IMR-90 (cell line): ENCODE measurements around the gene ILF3.

Source experiments
- BHLHE40 ChIP-seq: fragments of 150-350 bp; IDR thresholded peaks from 2 replicates; pipeline ENCODE4 v1.6.1; 2016; ENCODE audit warnings: mild to moderate bottlenecking, low read depth, low read length
- CHD1 ChIP-seq: IDR thresholded peaks from 2 replicates; pipeline ENCODE4 v1.6.1; 2012; ENCODE audit warnings: low read depth, low read length, improper control_type of control experiment
- POLR2A ChIP-seq: IDR thresholded peaks from 2 replicates; pipeline ENCODE4 v1.6.1; 2012; ENCODE audit warnings: mild to moderate bottlenecking, low read depth, low read length
- RFX5 ChIP-seq: IDR thresholded peaks from 2 replicates; pipeline ENCODE4 v1.8.0; 2012; ENCODE audit warnings: low read depth, mild to moderate bottlenecking, low read length, moderate library complexity
- SMC3 ChIP-seq: fragments of 150-350 bp; IDR thresholded peaks from 2 replicates; pipeline ENCODE4 v1.6.1; 2016; ENCODE audit warnings: low read depth, mild to moderate bottlenecking, antibody characterized with exemption, low read length, moderate library complexity
- TF ChIP-seq, protein P1 (sequence below): conservative IDR thresholded peaks from 2 replicates; pipeline ENCODE4 v1.5.1; 2012; ENCODE audit warnings: mild to moderate bottlenecking, low read depth, low read length, improper control_type of control experiment
- TF ChIP-seq, protein P2 (sequence below): fragments of 150-350 bp; IDR thresholded peaks from 2 replicates; pipeline ENCODE4 v1.6.1; 2016; ENCODE audit warnings: low read depth, mild to moderate bottlenecking, low read length, moderate library complexity, borderline replicate concordance

DNA sequence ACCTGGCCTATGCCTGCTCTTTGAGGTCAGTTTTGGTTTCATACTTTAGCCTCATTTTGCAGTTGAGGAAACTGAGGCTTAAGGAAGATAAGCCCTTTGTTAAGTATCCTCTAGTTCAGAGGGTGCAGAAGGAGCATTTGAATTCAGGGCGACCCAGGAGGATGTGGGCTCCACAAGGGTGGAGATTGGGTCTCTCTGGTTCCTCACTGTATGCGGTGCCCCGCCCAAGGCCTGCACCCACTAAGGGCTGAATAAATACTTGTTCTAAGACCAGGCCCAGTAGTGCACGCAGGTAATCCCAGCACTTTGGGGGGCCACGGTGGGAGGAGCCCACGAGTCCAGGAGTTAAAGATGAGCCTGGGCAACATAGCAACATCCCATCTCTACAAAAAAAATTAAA is 29.6 kb upstream of the ILF3 start:
- TF ChIP-seq, protein P1, sequence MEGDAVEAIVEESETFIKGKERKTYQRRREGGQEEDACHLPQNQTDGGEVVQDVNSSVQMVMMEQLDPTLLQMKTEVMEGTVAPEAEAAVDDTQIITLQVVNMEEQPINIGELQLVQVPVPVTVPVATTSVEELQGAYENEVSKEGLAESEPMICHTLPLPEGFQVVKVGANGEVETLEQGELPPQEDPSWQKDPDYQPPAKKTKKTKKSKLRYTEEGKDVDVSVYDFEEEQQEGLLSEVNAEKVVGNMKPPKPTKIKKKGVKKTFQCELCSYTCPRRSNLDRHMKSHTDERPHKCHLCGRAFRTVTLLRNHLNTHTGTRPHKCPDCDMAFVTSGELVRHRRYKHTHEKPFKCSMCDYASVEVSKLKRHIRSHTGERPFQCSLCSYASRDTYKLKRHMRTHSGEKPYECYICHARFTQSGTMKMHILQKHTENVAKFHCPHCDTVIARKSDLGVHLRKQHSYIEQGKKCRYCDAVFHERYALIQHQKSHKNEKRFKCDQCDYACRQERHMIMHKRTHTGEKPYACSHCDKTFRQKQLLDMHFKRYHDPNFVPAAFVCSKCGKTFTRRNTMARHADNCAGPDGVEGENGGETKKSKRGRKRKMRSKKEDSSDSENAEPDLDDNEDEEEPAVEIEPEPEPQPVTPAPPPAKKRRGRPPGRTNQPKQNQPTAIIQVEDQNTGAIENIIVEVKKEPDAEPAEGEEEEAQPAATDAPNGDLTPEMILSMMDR, result no peak
- TF ChIP-seq POLR2A (no peak), BHLHE40 (no peak), RFX5 (no peak), SMC3 (no peak), CHD1 (no peak)
- TF ChIP-seq, protein P2, sequence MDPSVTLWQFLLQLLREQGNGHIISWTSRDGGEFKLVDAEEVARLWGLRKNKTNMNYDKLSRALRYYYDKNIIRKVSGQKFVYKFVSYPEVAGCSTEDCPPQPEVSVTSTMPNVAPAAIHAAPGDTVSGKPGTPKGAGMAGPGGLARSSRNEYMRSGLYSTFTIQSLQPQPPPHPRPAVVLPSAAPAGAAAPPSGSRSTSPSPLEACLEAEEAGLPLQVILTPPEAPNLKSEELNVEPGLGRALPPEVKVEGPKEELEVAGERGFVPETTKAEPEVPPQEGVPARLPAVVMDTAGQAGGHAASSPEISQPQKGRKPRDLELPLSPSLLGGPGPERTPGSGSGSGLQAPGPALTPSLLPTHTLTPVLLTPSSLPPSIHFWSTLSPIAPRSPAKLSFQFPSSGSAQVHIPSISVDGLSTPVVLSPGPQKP, result no peak
